Thyroid gland (tissue), 4 donors: ENCODE measurements around the gene CCSAP. TPM values are rescaled to one million over a fixed set of nuclear protein-coding genes. Genes with fewer than 3 reads are reported as not detected.

Experiments used
- DNase-seq, 2 donors: peaks; one replicate each; pipeline ENCODE4 v3.0.0-alpha.2; 2019
- H3K27ac ChIP-seq, 3 donors: fragments of 200-600 bp; sonication (generic); 1 replicate in 2 of 3; 2 replicates in 1 of 3; pipeline ENCODE4 v1.5.1; 2016 to 2019; ENCODE audit warnings: mild to moderate bottlenecking in 1 of 3, moderate library complexity in 1 of 3
- H3K27me3 ChIP-seq: fragments of 200-600 bp; sonication (generic); one replicate; pipeline ENCODE4 v1.5.1; 2019
- H3K36me3 ChIP-seq, 2 donors: fragments of 200-600 bp; sonication (generic); one replicate each; pipeline ENCODE4 v1.5.1; 2016 to 2019
- H3K4me1 ChIP-seq, 2 donors: fragments of 200-600 bp; sonication (generic); one replicate each; pipeline ENCODE4 v1.5.1; 2017 to 2019
- H3K4me3 ChIP-seq, 3 donors: fragments of 200-600 bp; sonication (generic); replicated peaks in 1 of 3; 1 replicate in 2 of 3; 2 replicates in 1 of 3; pipeline ENCODE4 v1.5.1; 2016; ENCODE audit warnings: mild to moderate bottlenecking in 1 of 3
- H3K9me3 ChIP-seq: fragments of 200-600 bp; sonication (generic); one replicate; pipeline ENCODE4 v1.5.1; 2017
- CTCF ChIP-seq, 6 experiments: fragments of 200-600 bp in 3 of 6; fragments of 450-650 bp in 3 of 6; sonication (generic) in 3 of 6; IDR thresholded peaks; one replicate each; pipeline ENCODE4 v1.5.1; 2016 to 2019; ENCODE audit warnings: antibody characterized with exemption in 6 of 6, mild to moderate bottlenecking in 2 of 6, inconsistent platforms in 1 of 6, moderate library complexity in 1 of 6
- POLR2A ChIP-seq, 2 donors: fragments of 450-650 bp; IDR thresholded peaks; one replicate each; pipeline ENCODE4 v1.6.1; 2017; ENCODE audit warnings: antibody characterized with exemption in 2 of 2, mild to moderate bottlenecking in 2 of 2, moderate library complexity in 1 of 2
- WGBS, 2 donors: methylation state at CpG; one replicate each; pipeline ENCODE4 v1.1.5; 2017; 5-methylcytosine and 5-hydroxymethylcytosine counted together
- intact Hi-C: fragments of 100-400 bp; cut with DNase I; formaldehyde crosslinking; loops from one replicate; pipeline ENCODE4 v1.15.1; 2023
- total RNA-seq, 4 donors: library from RNA; depleted of rRNA; stranded (reverse); fragments of >200 nt; gene quantifications; one replicate each; pipeline ENCODE4 v1.2.3, GENCODE V29; 2016

CCSAP gene
- total RNA-seq, 4 donors from 2014 or later = 2.1 to 3.6 (median 2.9) TPM

GRCh38 chr1:229323885-229324553 lies 18.8 kb downstream of the CCSAP start:
- Histone ChIP-seq H3K36me3 (peaks cover 4 to 5% of the 10 kb centered on the region in 2 donors), H3K4me3 (no peak overlapping the region), H3K27me3 (no peaks in the 10 kb centered on the region), H3K9me3 (no peaks in the 10 kb centered on the region), H3K4me1 (no peaks in the 10 kb centered on the region), H3K27ac (no peak overlapping the region)
- TF ChIP-seq CTCF (IDR thresholded peaks at IDR 0.05) (no peak), POLR2A (IDR thresholded peaks at IDR 0.05) (no peak)
- 93 to 97% methylated on average over 2 of the region's 2 CpGs for WGBS, 2 donors
- DNase-seq = no peak
- intact Hi-C loops = no loop called here

GRCh38 chr1:229323201-229323600 lies 19.6 kb downstream of the CCSAP start:
- intact Hi-C loops = no loop called here
- WGBS, 2 donors = 91 to 94% methylated on average over 7 of the region's 7 CpGs
- no peak for DNase-seq
- Histone ChIP-seq H3K36me3 (peaks cover 4 to 5% of the 10 kb centered on the region in 2 donors), H3K4me1 (no peaks in the 10 kb centered on the region), H3K27ac (no peak overlapping the region), H3K27me3 (no peaks in the 10 kb centered on the region), H3K9me3 (no peaks in the 10 kb centered on the region), H3K4me3 (no peak overlapping the region)
- TF ChIP-seq CTCF (IDR thresholded peaks at IDR 0.05) = no peak

- intact Hi-C loops = no loop called here
- TF ChIP-seq CTCF (IDR thresholded peaks at IDR 0.05) = no peak
- TF ChIP-seq POLR2A (IDR thresholded peaks at IDR 0.05) = no peak
- Histone ChIP-seq H3K27me3 (no peaks in the 10 kb centered on the region), H3K4me1 (no peaks in the 10 kb centered on the region), H3K9me3 (no peaks in the 10 kb centered on the region), H3K4me3 (no peak overlapping the region), H3K27ac (no peak overlapping the region), H3K36me3 (peaks cover 4 to 5% of the 10 kb centered on the region in 2 donors)
- 94 to 96% methylated on average over 7 of the region's 7 CpGs for WGBS, 2 donors
- DNase-seq = no peak
Measured at GRCh38 chr1:229319487-229319886, 23.4 kb downstream of the CCSAP start.

- TF ChIP-seq CTCF (IDR thresholded peaks at IDR 0.05) (no peak), POLR2A (IDR thresholded peaks at IDR 0.05) (no peak)
- Histone ChIP-seq H3K27ac (no peak overlapping the region), H3K36me3 (peaks cover 0 to 4% of the 10 kb centered on the region in 2 donors), H3K4me1 (no peaks in the 10 kb centered on the region), H3K4me3 (no peak overlapping the region), H3K9me3 (no peaks in the 10 kb centered on the region), H3K27me3 (no peaks in the 10 kb centered on the region)
- intact Hi-C loops = no loop called here
- no peak for DNase-seq
- WGBS, 2 donors = 90% methylated on average over 4 of the region's 4 CpGs
Measured at GRCh38 chr1:229318056-229318455, 24.8 kb downstream of the CCSAP start.

GRCh38 chr1:229316166-229316565 lies 26.7 kb downstream of the CCSAP start:
- Histone ChIP-seq H3K27me3 (no peaks in the 10 kb centered on the region), H3K4me3 (no peak overlapping the region), H3K4me1 (no peaks in the 10 kb centered on the region), H3K9me3 (no peaks in the 10 kb centered on the region), H3K36me3 (peaks cover 0 to 4% of the 10 kb centered on the region in 2 donors), H3K27ac (no peak overlapping the region)
- 78 to 88% methylated on average over 2 of the region's 2 CpGs for WGBS, 2 donors
- no peak for DNase-seq
- TF ChIP-seq POLR2A (IDR thresholded peaks at IDR 0.05) (no peak), CTCF (IDR thresholded peaks at IDR 0.05) (no peak)
- intact Hi-C loops = no loop called here
